ENCODE data around the gene CXorf49B.

The CXorf49B gene

DNA sequence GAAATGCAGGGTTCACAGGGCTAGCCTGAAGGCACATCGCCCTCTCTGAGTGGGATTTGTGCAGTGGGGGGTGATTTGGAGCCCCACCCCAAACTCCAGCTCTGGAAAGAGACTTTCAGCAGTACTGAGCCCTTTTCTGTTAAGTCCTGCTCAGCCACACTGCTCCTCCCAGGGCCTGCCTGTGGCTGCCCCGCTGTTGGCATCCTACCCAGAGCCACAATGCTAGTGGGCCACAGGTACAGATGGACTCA, 52.7 kb downstream of the CXorf49B start:
- DNase-seq (ENCODE audit: low read depth) = no peak

Data from activated T-helper 9 cell treated with anti-CD3 and anti-CD28 coated beads, Interleukin-2, amount 50 U/mL, for 16 hours (primary cell).